H9 (cell line): ENCODE results near the gene IGF2R. TPM values are rescaled to one million over a fixed set of nuclear protein-coding genes. Genes with fewer than 3 reads are reported as not detected.

Experiments used
- DNase-seq: peaks from one replicate; pipeline ENCODE4 v3.0.0-alpha.2; 2017
- H2AFZ ChIP-seq: one replicate; pipeline ENCODE4 v1.6.1; 2013; ENCODE audit warnings: mild to moderate bottlenecking, low read length, control low read depth, moderate library complexity
- H2AK5ac ChIP-seq: 2 replicates; pipeline ENCODE4 v1.6.1; 2013; ENCODE audit warnings: low read length, control low read depth, mixed read lengths; ENCODE audit not compliant: insufficient read length
- H2BK120ac ChIP-seq: one replicate; pipeline ENCODE4 v1.6.1; 2013; ENCODE audit warnings: low read depth, mild to moderate bottlenecking, low read length, control low read depth, inconsistent platforms; ENCODE audit not compliant: poor library complexity, severe bottlenecking
- H2BK12ac ChIP-seq: 2 replicates; pipeline ENCODE4 v1.6.1; 2013; ENCODE audit warnings: low read length, control low read depth, mixed read lengths, low read depth; ENCODE audit not compliant: insufficient read length
- H2BK15ac ChIP-seq: 2 replicates; pipeline ENCODE4 v1.6.1; 2013; ENCODE audit warnings: low read depth, low read length, control low read depth
- H2BK20ac ChIP-seq: one replicate; pipeline ENCODE4 v1.6.1; 2013; ENCODE audit warnings: low read depth, mild to moderate bottlenecking, low read length, control low read depth, inconsistent platforms; ENCODE audit not compliant: poor library complexity, severe bottlenecking
- H2BK5ac ChIP-seq: 2 replicates; pipeline ENCODE4 v1.6.1; 2013; ENCODE audit warnings: low read length, control low read depth, mixed read lengths; ENCODE audit not compliant: insufficient read length
- H3K14ac ChIP-seq: 2 replicates; pipeline ENCODE4 v1.6.1; 2013; ENCODE audit warnings: low read length, control low read depth; ENCODE audit not compliant: insufficient read depth
- H3K18ac ChIP-seq: 2 replicates; pipeline ENCODE4 v1.6.1; 2013; ENCODE audit warnings: low read depth, mild to moderate bottlenecking, mixed read lengths, low read length, control low read depth; ENCODE audit not compliant: insufficient read length
- H3K23ac ChIP-seq: 2 replicates; pipeline ENCODE4 v1.6.1; 2013; ENCODE audit warnings: low read length, control low read depth, mixed read lengths, low read depth; ENCODE audit not compliant: insufficient read length
- H3K23me2 ChIP-seq: 2 replicates; pipeline ENCODE4 v1.6.1; 2013; ENCODE audit warnings: low read depth, mild to moderate bottlenecking, mixed read lengths, low read length, control low read depth; ENCODE audit not compliant: insufficient read length, poor library complexity, severe bottlenecking
- H3K27ac ChIP-seq: 2 replicates; pipeline ENCODE4 v1.5.1; 2013; ENCODE audit warnings: low read length, control low read depth, mixed read lengths, low read depth; ENCODE audit not compliant: insufficient read length
- H3K27me3 ChIP-seq: 2 replicates; pipeline ENCODE4 v1.6.1; 2013; ENCODE audit warnings: low read length, control low read depth, inconsistent platforms; ENCODE audit not compliant: insufficient read depth
- H3K4ac ChIP-seq: 2 replicates; pipeline ENCODE4 v1.6.1; 2013; ENCODE audit warnings: low read depth, mild to moderate bottlenecking, control low read depth, inconsistent platforms, low read length, moderate library complexity
- H3K4me1 ChIP-seq: 2 replicates; pipeline ENCODE4 v1.6.1; 2013; ENCODE audit warnings: low read length, control low read depth, inconsistent platforms; ENCODE audit not compliant: insufficient read depth
- H3K4me2 ChIP-seq: 2 replicates; pipeline ENCODE4 v1.6.1; 2013; ENCODE audit warnings: low read length, control low read depth, mixed read lengths; ENCODE audit not compliant: insufficient read length, insufficient read depth
- H3K56ac ChIP-seq: 2 replicates; pipeline ENCODE4 v1.6.1; 2013; ENCODE audit warnings: low read depth, mild to moderate bottlenecking, mixed read lengths, low read length, control low read depth; ENCODE audit not compliant: insufficient read length
- H3K79me1 ChIP-seq: 2 replicates; pipeline ENCODE4 v1.6.1; 2013; ENCODE audit warnings: low read depth, mild to moderate bottlenecking, moderate library complexity, low read length, control low read depth, inconsistent platforms; ENCODE audit not compliant: insufficient read depth, poor library complexity, severe bottlenecking
- H3K79me2 ChIP-seq: 2 replicates; pipeline ENCODE4 v1.6.1; 2013; ENCODE audit warnings: low read length, control low read depth, inconsistent platforms; ENCODE audit not compliant: insufficient read depth
- H3K9ac ChIP-seq: 2 replicates; pipeline ENCODE4 v1.6.1; 2013; ENCODE audit warnings: low read length, control low read depth, mixed read lengths; ENCODE audit not compliant: insufficient read length; ENCODE audit errors: extremely low read depth
- H3K9me3 ChIP-seq: one replicate; pipeline ENCODE4 v1.6.1; 2013; ENCODE audit warnings: low read depth, low read length, inconsistent platforms; ENCODE audit not compliant: control insufficient read depth
- H3T11ph ChIP-seq: one replicate; pipeline ENCODE4 v1.6.1; 2013; ENCODE audit warnings: mild to moderate bottlenecking, low read length, control low read depth, inconsistent platforms
- H4K20me1 ChIP-seq: one replicate; pipeline ENCODE4 v1.6.1; 2013; ENCODE audit not compliant: control insufficient read depth, insufficient read length, insufficient read depth
- H4K5ac ChIP-seq: 2 replicates; pipeline ENCODE4 v1.6.1; 2013; ENCODE audit warnings: low read depth, mild to moderate bottlenecking, mixed read lengths, low read length, control low read depth; ENCODE audit not compliant: insufficient read length
- H4K8ac ChIP-seq: replicated peaks from 2 replicates; pipeline ENCODE4 v1.6.1; 2013; ENCODE audit warnings: low read length, control low read depth, mixed read lengths, low read depth; ENCODE audit not compliant: insufficient read length
- H4K91ac ChIP-seq: 2 replicates; pipeline ENCODE4 v1.6.1; 2013; ENCODE audit warnings: low read depth, mild to moderate bottlenecking, moderate library complexity, mixed read lengths, low read length, control low read depth; ENCODE audit not compliant: insufficient read length
- H3K27ac Mint-ChIP-seq, 3 experiments: 2 replicates in 2 of 3; 3 replicates in 1 of 3; pipeline ENCODE4 v1.8.0; 2020 to 2021; ENCODE audit warnings: mixed read lengths in 3 of 3, mild to moderate bottlenecking in 1 of 3, moderate library complexity in 1 of 3
- H3K27me3 Mint-ChIP-seq: 2 replicates; pipeline ENCODE4 v1.8.0; 2021; ENCODE audit warnings: low read depth, mild to moderate bottlenecking, moderate library complexity, mixed read lengths
- H3K36me3 Mint-ChIP-seq, 3 experiments: 2 replicates in 2 of 3; 3 replicates in 1 of 3; pipeline ENCODE4 v1.8.0; 2020 to 2021; ENCODE audit warnings: low read depth in 3 of 3, mixed read lengths in 3 of 3; ENCODE audit not compliant: insufficient read depth in 1 of 3
- H3K4me1 Mint-ChIP-seq, 2 experiments: 2 replicates each; pipeline ENCODE4 v1.8.0; 2020; ENCODE audit warnings: mixed read lengths in 2 of 2
- H3K4me3 Mint-ChIP-seq, 2 experiments: 2 replicates in 1 of 2; 3 replicates in 1 of 2; pipeline ENCODE4 v1.8.0; 2020 to 2021; ENCODE audit warnings: mild to moderate bottlenecking in 2 of 2, mixed read lengths in 2 of 2, moderate library complexity in 1 of 2
- H3K9me3 Mint-ChIP-seq, 2 experiments: 2 replicates in 1 of 2; 3 replicates in 1 of 2; pipeline ENCODE4 v1.8.0; 2020; ENCODE audit warnings: mild to moderate bottlenecking in 2 of 2, mixed read lengths in 2 of 2, moderate library complexity in 1 of 2
- CTCF ChIP-seq: fragments of 200-600 bp; sonication (generic); conservative IDR thresholded peaks from 3 replicates; pipeline ENCODE4 v1.8.0; 2021; ENCODE audit warnings: antibody characterized with exemption, mild to moderate bottlenecking
- WGBS: extraction: QIAGEN DNeasy Blood & Tissue Kit; methylation state at CpG from one replicate; pipeline ENCODE4 v1.1.7; 2013; ENCODE audit warnings: missing lambda C conversion rate, low lambda C conversion rate, mixed read lengths; ENCODE audit not compliant: insufficient read length; ENCODE audit errors: extremely low coverage; 5-methylcytosine and 5-hydroxymethylcytosine counted together
- total RNA-seq: library from RNA; stranded (reverse); gene quantifications from 2 replicates; pipeline ENCODE4 v1.2.1, GENCODE V29; 2021

Gene IGF2R
- total RNA-seq, 1 experiment from 2014 or later: 66.7 TPM

GRCh38 chr6:159931112-159931511 lies 37.8 kb upstream of the IGF2R start:
- Histone ChIP-seq H4K8ac (no peak overlapping the region), H2BK120ac (no peak overlapping the region), H3K23ac (no peak overlapping the region), H4K20me1 (no peaks in the 10 kb centered on the region), H3K4ac (no peak overlapping the region), H3K23me2 (no peaks in the 10 kb centered on the region), H3K27ac (no peak overlapping the region), H2BK5ac (no peak overlapping the region), H3K4me1 (no peaks in the 10 kb centered on the region), H2BK12ac (no peak overlapping the region), H3K79me2 (no peaks in the 10 kb centered on the region), H3T11ph (no peak overlapping the region), H3K9ac (no peak overlapping the region), H3K56ac (no peak overlapping the region), H2BK15ac (no peak overlapping the region), H3K27me3 (no peaks in the 10 kb centered on the region), H4K91ac (no peak overlapping the region), H3K79me1 (no peaks in the 10 kb centered on the region), H3K4me2 (no peak overlapping the region), H3K9me3 (no peaks in the 10 kb centered on the region), H4K5ac (no peak overlapping the region), H3K14ac (no peak overlapping the region), H2AFZ (no peak overlapping the region), H2BK20ac (no peak overlapping the region), H3K18ac (no peak overlapping the region), H2AK5ac (no peak overlapping the region)
- WGBS: no CpG with 5 or more reads among the region's 3 CpGs
- H3K27ac Mint-ChIP-seq: no peak overlapping the region
- no peaks in the 10 kb centered on the region for H3K36me3 Mint-ChIP-seq
- peaks cover 10% of the 10 kb centered on the region for H3K27me3 Mint-ChIP-seq
- no peak for DNase-seq
- H3K4me1 Mint-ChIP-seq: no peaks in the 10 kb centered on the region
- peaks cover 0 to 3% of the 10 kb centered on the region in 2 experiments; a peak in 1 of 5 replicates for H3K9me3 Mint-ChIP-seq
- TF ChIP-seq CTCF: no peak
- no peak overlapping the region for H3K4me3 Mint-ChIP-seq
